Muscle of leg (tissue), 11 donors: ENCODE measurements around the gene ADH1B. TPM values are rescaled to one million over a fixed set of nuclear protein-coding genes. Genes with fewer than 3 reads are reported as not detected.
A peak's percentile ranks its signal among the peaks of the same experiment; 100 is the strongest.
"Not testable (repeated sequence)": the region's sequence is repeated elsewhere in the genome, so short reads cannot be mapped to it uniquely, and the experiment has no call there.

Experiments
- DNase-seq: peaks from one replicate; pipeline ENCODE4 v3.0.0; 2013
- H3K27ac ChIP-seq: one replicate; pipeline ENCODE4 v1.5.1; 2013; ENCODE audit warnings: mild to moderate bottlenecking, low read length, control low read depth
- H3K27me3 ChIP-seq: one replicate; pipeline ENCODE4 v1.6.1; 2013; ENCODE audit warnings: low read length; ENCODE audit not compliant: control insufficient read depth, insufficient read depth
- H3K36me3 ChIP-seq: one replicate; pipeline ENCODE4 v1.6.1; 2013; ENCODE audit warnings: low read length; ENCODE audit not compliant: control insufficient read depth, insufficient read depth
- H3K4me1 ChIP-seq: one replicate; pipeline ENCODE4 v1.6.1; 2013; ENCODE audit warnings: low read length; ENCODE audit not compliant: control insufficient read depth, insufficient read depth
- H3K4me3 ChIP-seq: one replicate; pipeline ENCODE4 v1.5.1; 2013; ENCODE audit warnings: low read length, control low read depth
- H3K9me3 ChIP-seq: replicated peaks from 2 replicates; pipeline ENCODE4 v1.6.1; 2013; ENCODE audit warnings: low read depth, low read length; ENCODE audit not compliant: control insufficient read depth
- WGBS: methylation state at CpG from one replicate; pipeline ENCODE4 v1.1.5; 2013; ENCODE audit warnings: missing lambda C conversion rate; ENCODE audit not compliant: insufficient coverage; 5-methylcytosine and 5-hydroxymethylcytosine counted together
- polyA plus RNA-seq, 8 donors: library from polyadenylated mRNA; unstranded; fragments of 120-200 nt; gene quantifications; one replicate each; pipeline versions ENCODE4 v1.2.1 to v1.2.3, GENCODE V29; 2013; ENCODE audit warnings: inconsistent platforms in 1 of 8, low replicate concordance in 1 of 8; ENCODE audit not compliant: insufficient read length in 8 of 8, insufficient read depth in 1 of 8
- total RNA-seq: library from RNA; stranded (reverse); fragments of 120-200 nt; gene quantifications from one replicate; pipeline ENCODE4 v1.2.4, GENCODE V29; 2013

Gene ADH1B
- total and polyA plus RNA-seq, 9 donors = 3.6 to 32.4 (median 5.6) TPM

DNA sequence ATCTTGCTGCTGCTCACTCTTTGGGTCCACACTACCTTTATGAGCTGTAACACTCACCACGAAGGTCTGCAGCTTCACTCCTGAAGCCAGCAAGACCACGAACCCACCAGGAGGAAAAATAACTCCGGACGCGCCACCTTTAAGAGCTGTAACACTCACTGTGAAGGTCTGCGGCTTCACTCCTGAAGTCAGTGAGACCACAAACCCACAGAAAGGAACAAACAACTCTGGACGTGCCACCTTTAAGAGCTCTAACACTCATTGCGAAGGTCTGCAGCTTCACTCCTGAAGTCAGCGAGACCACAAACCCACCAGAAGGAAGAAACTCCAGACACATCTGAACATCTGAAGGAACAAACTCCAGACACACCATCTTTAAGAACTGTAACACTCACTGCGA lies 34.9 kb upstream of the ADH1B start:
- H3K27me3 ChIP-seq, H3K9me3 ChIP-seq, H3K36me3 ChIP-seq, H3K4me1 ChIP-seq, H3K4me3 ChIP-seq, H3K27ac ChIP-seq, DNase-seq: not testable (repeated sequence)
- 94% methylated on average over 3 of the region's 10 CpGs for WGBS

DNA sequence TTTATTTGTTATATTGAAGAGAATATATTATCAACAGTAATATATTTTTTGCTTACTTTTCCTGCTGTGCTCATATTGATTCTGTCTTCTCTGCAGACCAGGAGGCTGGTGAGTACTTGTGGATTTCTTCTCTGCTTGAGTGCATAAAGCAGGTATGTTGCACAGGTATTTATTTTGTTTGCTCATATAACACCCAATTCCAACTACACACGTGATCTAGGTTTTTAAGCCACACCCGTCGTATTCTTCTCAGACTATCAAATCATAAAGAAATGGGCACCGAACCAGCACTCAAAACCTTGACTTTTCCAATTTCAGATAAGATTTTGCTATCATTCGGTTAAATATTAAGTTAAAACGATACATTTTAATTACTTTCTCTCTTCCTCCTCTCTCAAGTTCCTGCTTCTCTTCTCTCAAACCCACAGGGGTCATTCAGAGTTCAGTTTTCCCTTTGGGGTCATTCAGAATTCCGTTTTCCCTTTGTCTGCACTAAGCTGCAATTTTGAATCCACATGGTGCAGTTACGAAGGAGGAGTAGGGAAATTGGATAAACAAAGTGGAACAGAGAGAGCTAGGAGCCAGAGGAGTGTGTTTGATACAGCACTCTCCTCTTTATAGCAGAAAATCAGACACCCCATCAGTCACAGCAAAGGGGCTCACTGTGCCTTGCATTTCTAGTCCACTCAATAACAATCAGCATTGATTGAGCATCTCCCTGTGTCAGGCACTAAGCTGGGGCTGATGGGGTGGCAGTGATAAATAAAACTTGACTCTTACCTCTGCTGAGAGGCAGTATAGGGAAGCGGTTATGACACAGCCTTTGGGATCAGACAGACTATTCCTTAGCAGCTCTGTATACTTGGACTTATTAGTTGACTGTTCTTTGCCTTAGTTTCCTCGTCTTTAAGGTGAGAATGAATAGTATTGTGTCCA lies 31.7 kb upstream of the ADH1B start, which contains the start of gene ADH1C:
Gene ADH1C, minus strand, starts transcription at position 145 of the 936 bp plus-strand sequence. Its CDS starts 71 bp downstream, at position 74.
- Histone ChIP-seq H3K27me3 (no peaks in the 10 kb centered on the region), H3K4me1 (peaks cover 2% of the 10 kb centered on the region), H3K4me3 (peak within 1 kb of the TSS; percentile 11), H3K9me3 (no peaks in the 10 kb centered on the region), H3K36me3 (no peaks in the 10 kb centered on the region), H3K27ac (peak within 1 kb of the TSS; percentile 48)
- 42% methylated on average over 4 of the region's 10 CpGs for WGBS
- peak; percentile 93 for DNase-seq

DNA sequence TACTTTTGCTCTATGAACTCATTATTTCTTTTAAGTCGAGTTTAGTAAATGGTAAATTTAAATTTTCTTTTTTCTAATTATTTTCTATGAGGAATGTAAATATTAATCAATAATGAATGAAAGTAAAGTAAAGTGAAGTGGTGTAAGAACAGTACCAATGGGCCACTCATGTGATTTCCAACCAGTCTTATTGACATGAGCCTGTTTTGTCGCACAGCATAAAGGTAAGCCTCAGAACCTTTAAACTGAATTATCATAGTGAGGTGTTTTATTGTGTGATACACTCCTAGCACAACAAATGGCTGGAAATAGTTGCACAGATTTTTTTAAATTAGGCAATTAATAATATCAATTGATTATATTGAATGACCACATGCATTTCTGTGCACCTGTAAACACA lies 30.3 kb upstream of the ADH1B start:
- WGBS = no CpG with 5 or more reads among the region's 2 CpGs
- H3K36me3 ChIP-seq = no peaks in the 10 kb centered on the region
- H3K27me3 ChIP-seq = no peaks in the 10 kb centered on the region
- H3K9me3 ChIP-seq = no peaks in the 10 kb centered on the region
- no peak overlapping the region for H3K27ac ChIP-seq
- H3K4me1 ChIP-seq = peaks cover 2% of the 10 kb centered on the region
- H3K4me3 ChIP-seq = no peak overlapping the region
- no peak for DNase-seq

DNA sequence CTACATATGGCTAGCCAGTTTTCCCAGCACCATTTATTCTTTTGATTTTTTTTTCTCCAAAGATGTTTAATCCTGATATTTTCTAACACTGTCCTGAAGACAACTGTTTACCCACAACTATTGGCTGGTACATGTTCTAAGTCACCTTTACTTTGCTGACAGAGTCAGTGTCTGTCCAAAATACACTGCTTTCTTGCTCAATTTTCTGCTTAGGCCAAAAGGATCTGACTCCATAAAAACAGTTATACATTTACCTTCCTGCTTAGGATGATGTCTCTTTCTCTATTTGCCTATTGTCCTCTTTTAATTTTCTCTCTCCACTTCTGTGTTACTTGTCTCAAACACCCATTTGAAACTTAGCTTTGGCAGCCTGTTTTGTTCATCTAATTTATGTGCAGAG lies 28.1 kb upstream of the ADH1B start:
- Histone ChIP-seq H3K27ac (no peak overlapping the region), H3K4me1 (peaks cover 2% of the 10 kb centered on the region), H3K9me3 (no peaks in the 10 kb centered on the region), H3K36me3 (no peaks in the 10 kb centered on the region), H3K4me3 (no peak overlapping the region), H3K27me3 (no peaks in the 10 kb centered on the region)
- no peak for DNase-seq

DNA sequence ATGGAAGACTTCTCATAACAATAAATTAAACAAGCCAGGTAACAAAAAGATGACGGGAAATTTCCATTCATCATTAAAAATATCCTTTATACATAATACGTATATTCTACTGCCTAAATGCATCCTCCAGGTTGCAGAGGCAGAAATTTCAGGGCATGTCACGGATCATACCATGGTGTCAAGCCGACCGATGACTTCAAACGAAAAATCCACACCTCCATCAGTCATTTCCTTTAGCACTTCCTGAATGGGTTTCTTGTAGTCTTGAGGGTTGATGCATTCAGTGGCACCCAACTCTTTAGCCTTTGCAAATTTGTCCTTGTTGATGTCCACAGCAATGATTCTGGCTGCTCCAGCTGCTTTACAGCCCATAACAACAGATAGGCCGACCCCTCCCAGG lies 21.4 kb upstream of the ADH1B start:
- H3K9me3 ChIP-seq, H3K36me3 ChIP-seq, H3K27ac ChIP-seq, DNase-seq, H3K4me1 ChIP-seq, H3K4me3 ChIP-seq, H3K27me3 ChIP-seq: not testable (repeated sequence)
- WGBS = no CpG with 5 or more reads among the region's 7 CpGs

DNA sequence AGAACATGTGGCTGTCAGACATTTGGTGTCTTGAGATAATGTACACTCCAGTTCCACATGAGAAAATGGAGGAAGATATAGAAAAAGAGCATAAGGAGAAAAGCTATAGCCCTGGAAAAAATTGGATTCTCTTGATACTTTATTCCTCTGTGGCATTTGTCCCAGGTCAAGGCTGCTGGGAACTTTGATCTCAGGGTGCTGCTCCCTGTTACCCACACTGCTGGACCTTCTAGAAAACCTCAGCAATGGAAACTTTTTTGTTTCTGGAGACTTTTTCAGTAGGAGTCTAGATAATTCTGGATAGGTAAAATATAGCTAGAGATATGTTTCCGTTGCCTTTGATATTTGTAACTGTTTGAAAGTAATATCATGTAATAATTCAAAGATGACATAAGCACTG lies 20.2 kb upstream of the ADH1B start:
- no peak for DNase-seq
- Histone ChIP-seq H3K36me3 (no peaks in the 10 kb centered on the region), H3K4me1 (no peaks in the 10 kb centered on the region), H3K27ac (no peak overlapping the region), H3K4me3 (no peak overlapping the region), H3K9me3 (no peaks in the 10 kb centered on the region), H3K27me3 (no peaks in the 10 kb centered on the region)
- no CpG with 5 or more reads among the region's 1 CpG for whole genome bisulfite sequencing

DNA sequence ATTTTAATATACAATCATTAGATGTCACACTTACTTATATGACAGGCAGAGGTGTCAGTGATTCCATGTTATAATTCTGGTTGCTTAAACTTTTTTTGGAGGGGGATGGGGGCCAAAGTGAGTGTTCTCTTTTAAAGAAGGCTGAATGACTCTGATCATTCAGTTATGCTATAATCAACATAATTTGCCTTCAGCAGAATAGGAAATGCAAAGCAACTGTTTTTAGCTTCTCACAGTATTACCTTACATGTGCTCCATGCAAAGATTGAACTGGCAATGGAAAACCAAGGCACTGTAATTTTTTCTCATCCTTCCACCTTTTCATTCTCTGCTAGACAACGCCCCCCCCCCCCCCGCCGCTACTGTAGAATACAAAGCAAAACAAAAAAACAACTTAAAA lies 18.0 kb upstream of the ADH1B start:
- Histone ChIP-seq H3K4me3 (no peak overlapping the region), H3K36me3 (no peaks in the 10 kb centered on the region), H3K9me3 (no peaks in the 10 kb centered on the region), H3K27me3 (no peaks in the 10 kb centered on the region), H3K4me1 (no peaks in the 10 kb centered on the region), H3K27ac (no peak overlapping the region)
- DNase-seq = no peak
- WGBS = no CpG with 5 or more reads among the region's 3 CpGs

DNA sequence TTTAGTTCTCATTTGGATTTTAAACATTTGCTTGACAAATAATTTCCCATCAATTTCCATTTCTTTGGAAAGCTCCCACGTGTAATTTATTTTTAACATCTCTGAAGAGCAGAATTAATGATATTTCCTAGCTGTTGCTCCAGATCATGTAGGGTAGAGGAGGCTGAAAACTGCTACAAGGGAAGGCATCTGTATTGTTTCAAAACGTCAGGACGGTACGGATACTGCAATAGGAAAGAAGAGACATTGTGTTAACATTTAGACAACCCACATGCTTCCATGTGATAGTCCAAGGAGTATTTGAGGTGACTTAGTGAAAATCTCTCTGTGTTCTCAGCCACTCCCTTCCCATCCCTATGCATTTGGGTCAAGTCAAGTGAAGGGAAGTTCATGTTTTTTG lies 15.4 kb upstream of the ADH1B start:
- Histone ChIP-seq H3K27ac (no peak overlapping the region), H3K9me3 (no peaks in the 10 kb centered on the region), H3K27me3 (no peaks in the 10 kb centered on the region), H3K4me3 (no peak overlapping the region), H3K36me3 (no peaks in the 10 kb centered on the region), H3K4me1 (no peaks in the 10 kb centered on the region)
- no CpG with 5 or more reads among the region's 4 CpGs for WGBS
- no peak for DNase-seq

DNA sequence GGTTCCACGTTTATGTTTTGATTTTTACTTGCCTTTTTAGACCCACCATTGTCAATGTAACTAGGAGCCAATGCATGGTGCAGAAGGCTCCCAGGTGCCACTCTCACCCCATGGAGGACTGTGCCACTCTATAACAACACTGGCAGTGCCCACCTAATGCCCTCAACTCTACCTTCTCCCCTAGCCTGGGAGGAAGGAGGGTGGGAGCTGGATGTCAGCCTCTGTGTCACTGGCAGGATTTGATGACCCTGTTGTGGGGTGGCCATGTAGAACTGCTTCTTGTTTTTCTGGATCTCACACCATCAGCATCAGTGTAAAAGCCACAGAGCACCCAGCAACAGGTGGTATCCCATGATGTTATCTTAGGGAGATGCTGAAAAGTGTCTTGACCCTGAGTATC lies 13.7 kb upstream of the ADH1B start:
- Histone ChIP-seq H3K4me3 (no peak overlapping the region), H3K27ac (no peak overlapping the region), H3K9me3 (no peaks in the 10 kb centered on the region), H3K27me3 (no peaks in the 10 kb centered on the region), H3K36me3 (no peaks in the 10 kb centered on the region), H3K4me1 (no peaks in the 10 kb centered on the region)
- 67% methylated on average over 1 of the region's 1 CpG for WGBS
- no peak for DNase-seq

DNA sequence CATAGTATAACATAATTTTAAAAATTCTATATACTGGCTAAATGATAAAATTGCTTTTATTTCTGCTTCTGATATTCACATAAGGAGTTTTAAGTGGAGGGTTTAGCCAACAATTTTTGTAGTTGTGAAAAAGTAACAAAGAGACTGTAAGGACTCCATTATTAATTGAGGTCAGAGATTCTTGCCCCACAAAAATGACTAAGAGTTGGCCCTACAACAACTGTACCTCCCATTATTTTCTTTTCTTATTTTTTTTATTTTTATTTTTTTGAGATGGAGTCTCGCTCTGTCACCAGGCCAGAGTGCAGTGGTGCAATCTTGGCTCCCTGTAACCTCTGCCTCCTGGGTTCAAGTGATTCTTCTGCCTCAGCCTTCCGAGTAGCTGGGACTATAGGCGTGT lies 9.4 kb upstream of the ADH1B start:
- Histone ChIP-seq H3K4me1 (no peaks in the 10 kb centered on the region), H3K4me3 (no peak overlapping the region), H3K36me3 (no peaks in the 10 kb centered on the region), H3K27me3 (no peaks in the 10 kb centered on the region), H3K27ac (no peak overlapping the region), H3K9me3 (peaks cover 2% of the 10 kb centered on the region)
- DNase-seq = no peak
- 100% methylated on average over 2 of the region's 3 CpGs for WGBS
